IPS-NIHi7 (cell line): ENCODE measurements around the gene CCDC30.
"Not testable (repeated sequence)": the region's sequence is repeated elsewhere in the genome, so short reads cannot be mapped to it uniquely, and the experiment has no call there.

ENCODE experiments used
- DNase-seq: peaks from one replicate; pipeline ENCODE4 v3.0.0; 2012; ENCODE audit warnings: mixed read lengths; ENCODE audit errors: extremely low spot score

CCDC30 gene

DNA sequence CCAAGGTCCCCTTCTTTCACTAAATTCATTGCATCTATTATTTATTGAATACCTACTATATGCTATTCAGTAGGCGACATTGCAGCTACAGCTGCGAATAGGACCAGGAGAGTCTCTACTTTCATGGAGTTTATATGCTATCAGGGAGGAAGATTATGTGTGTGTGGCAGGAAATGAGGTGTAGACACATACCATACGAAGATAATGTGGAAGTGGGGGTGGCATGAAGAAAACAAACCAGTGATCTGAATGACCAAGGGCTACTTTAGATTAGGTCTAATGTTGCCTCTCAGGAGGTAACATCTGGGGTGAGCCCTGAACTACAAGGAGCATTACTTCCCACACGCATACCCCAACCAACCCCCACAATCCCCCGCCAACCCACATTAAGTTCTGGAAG is 194.1 kb downstream of the CCDC30 start:
- DNase-seq: no peak

DNA sequence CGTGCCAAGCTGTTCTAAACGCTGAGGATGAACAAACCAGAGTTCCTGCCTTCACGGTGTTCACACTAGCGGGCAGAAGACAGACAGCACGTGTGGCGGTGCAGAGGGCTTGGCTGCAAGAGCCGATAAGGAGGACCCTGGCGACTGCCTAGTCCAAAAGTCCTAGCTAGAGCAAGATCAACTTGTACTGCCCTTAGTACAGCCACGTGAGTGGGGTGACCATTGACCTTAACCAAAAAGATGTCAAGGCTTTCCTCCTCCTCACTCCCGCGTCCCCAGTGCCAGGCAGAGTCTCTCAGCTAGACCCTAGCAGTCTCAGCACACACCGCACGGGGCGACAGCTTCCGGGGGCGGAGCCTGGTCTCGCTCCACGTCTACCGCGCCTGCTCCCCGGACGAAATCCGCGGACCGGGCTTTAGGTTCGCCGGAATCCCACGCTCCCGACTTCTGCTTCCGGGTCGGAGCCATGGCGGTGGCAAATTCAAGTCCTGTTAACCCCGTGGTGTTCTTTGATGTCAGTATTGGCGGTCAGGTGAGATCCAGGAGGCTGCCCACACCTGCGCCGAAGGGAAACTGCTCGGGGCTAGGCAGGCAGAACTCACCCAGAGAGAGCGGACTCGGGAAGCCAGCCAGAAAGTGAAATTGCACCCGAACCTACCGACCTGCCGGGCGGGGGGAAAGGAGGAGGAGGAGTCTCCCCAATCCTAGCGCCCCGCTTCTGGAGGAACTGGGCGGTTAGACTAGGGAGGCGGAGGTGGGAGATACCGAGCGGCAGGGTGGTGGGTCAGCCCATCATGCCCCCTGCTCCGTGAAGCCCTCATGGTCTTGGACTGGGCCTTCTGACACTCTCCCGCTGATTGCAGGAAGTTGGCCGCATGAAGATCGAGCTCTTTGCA is 195.1 kb downstream of the CCDC30 start, which contains the start of gene PPIH:
Gene PPIH (plus strand): TSS at position 443 of the 896 bp plus-strand sequence. CDS start 24 bp downstream, at position 467.
- peak; percentile 98 for DNase-seq

DNA sequence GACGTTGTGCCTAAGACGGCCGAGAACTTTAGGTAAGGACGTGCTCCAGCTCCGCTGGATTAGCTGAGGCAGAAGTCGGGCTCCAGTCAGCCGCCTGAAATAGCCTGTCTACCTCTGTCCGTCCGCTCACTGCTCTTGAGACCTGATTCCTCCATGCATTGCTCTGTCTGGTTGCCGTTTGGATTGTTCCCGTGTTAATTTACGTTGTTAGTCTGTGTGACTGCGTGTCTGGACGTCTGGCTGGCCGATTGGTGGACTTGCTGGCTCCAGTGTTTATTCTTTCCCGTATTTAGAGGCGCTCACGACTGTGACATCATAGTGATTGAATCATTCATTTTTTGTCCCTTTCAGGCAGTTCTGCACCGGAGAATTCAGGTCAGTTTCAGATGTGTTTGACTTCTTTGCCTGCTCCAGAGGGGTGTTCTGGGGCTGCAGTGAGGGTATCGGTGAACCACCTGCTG is 195.8 kb downstream of the CCDC30 start:
- DNase-seq: no peak

DNA sequence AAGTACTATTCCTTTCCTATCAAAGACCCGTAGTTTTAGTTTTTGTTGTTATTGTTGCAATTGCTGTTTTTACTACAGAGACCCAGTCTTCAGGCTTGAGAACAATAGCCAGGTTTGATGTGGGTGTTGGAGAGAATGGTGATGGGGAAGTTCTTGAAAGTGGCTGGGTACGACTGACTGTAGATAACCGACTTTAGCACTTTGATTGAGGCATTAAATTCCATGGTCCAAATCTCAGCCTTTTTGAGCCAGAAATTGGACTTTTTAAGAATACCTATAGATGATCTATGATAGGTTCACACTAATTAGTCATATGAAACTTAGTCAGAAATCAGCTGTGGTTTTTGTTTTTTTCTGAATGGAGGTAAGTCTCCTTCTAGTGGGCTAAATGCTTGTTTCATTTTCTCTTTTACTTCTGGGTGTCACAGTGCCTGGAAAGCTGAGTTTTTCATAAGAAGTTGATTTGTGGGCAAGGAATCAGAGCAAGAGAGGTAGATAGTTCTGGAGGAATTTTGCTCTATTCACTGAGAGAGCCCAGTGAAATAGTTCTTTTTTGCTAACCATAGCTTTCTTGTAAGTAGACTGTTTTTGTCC is 197.9 kb downstream of the CCDC30 start:
- no peak for DNase-seq

DNA sequence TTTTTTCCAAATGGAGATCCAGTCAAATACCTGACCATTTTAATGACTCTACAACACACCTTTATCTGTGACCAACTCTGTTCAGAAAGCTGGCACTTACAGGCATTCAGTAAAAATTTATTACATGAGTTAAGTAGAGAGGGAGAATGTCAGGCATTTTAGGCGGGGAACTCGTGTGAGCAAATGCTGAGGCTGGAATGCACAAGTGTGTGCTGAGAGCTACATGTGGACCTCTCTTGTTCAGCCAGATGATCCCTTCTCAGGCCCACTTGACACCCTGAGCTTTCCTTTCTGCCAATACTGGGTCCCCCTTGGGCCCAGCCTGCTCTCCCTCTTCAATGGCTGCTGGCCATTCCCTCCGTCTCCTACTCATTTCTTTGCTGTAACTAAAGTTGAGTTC is 206.8 kb downstream of the CCDC30 start:
- DNase-seq: no peak

DNA sequence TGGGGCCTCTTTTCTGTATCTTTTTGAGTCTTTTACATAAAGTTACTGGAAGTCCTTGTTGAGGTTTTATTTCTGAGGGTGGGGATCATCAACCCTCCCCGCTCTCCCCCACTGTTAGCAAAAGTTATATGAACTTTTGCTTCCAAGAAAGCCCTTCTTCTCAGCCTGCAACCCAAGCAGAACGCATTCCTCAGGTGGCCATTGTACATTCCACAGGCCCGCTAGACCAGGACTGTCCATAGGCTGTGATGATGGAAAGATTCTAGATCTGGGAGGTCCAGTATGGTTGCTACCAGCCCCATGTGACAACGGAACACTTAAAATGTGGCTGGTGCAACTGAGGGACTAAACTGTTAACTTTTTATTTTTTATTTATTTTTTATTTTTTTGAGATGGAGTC is 207.3 kb downstream of the CCDC30 start:
- DNase-seq: no peak

DNA sequence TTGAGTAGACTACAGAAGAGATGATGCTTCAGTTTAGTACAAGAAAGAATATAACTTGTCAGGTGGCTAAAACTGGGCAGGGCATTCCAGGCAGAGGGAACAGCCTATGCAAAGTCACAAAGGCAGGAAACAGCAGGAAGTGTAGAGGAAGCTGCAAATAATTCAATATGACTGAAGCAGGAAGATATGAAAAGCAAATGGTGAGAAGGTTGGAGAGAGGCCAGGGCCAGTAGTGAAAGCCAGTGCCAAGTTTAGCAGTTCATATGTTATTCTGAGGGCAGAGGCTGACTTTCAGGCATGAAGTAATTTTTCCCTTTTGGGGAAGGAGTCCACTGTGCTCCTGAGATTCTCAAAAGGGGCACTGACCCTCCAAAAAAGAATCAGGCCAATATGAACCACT is 211.1 kb downstream of the CCDC30 start:
- DNase-seq: no peak

DNA sequence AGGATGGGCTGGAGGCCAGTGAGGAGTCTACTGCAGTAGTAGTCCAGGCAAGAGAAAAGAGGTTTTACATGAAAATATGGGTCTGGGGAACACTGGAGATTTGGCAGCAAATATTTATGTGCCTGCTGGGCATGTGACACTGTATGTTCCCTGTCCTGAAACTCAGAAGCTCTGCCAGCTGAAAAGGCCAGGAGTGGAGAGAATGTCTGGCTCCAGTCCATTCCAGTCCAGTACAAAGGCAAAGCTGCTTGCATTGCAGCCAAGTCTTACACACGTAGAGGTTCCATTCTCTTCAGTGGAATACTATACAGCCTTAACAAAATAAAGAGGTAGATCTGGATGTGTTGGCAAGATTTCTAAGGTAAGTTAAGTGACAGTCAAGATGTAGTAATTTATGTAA is 211.6 kb downstream of the CCDC30 start:
- no peak for DNase-seq

DNA sequence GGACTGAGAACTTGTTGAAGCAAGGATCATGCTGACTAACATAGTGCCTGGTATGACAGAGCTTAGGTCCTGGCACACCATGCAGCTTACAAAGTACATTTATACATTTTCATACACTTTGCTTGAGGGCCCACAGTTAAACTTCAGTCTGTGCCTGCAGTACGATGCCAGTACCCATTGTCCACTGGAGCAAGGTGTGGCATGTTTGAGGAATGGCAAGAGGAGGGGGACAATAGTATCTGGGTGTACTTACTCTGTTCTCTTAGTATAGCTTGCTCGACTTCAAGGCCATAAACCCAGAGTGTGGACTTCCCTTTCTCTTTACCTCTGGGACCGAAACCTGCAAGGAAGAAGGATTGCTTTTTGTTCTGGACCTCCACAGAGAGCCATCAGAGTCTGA is 212.4 kb downstream of the CCDC30 start:
- DNase-seq: no peak

DNA sequence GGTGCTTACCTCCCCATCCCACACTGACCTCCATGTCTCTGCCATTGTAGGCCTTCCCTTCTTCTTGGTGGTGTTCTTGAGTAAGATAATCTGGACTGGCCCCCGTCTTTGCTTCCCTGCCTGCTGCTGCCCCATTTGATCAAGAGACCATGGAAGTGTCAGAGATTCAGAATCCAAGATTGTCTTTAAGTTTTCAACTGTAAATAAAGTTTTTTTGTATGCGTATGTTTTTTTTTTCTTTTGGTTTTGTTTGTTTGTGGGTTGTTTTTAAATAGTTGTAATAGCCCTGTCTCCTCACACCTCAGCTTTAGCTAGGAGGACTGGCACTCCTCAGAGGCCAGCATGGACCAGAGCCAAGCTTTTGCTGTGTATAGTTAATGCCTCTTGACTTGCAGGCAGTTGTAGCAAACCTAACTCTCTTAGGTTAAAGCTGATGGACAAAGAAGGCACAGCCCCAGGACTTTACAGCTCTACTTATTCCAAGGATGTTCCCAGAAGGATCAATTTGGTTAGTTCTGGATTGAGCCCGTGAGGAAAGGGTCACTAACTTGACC is 213.5 kb downstream of the CCDC30 start:
- no peak for DNase-seq

DNA sequence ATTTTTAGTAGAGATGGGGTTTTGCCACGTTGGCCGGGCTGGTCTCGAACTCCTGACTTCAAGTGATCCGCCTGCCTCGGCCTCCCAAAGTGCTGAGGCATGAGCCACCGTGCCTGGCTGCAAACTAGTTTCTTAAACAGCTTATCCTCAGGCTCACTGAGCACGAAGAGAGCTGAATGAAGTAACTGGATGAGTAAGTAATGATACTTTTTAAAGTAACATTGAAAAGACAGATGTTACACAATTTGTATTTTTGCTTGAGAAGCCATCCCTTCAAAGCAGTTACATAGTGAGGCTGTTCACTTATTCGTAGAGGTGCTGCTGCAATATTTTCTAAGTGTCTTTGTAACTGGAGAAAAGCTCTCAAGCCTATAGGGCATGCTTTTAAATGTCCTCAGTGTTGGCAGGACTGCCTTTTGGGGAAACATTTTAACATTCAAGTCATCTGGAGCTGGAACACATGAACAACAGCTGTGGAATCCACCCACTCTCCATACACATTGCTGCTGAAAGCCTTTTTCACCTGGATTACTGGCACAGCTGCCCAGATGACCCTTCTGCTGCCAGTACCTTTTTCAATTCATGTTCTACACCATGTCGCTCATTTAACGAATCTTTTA is 216.4 kb downstream of the CCDC30 start:
- DNase-seq: no peak

DNA sequence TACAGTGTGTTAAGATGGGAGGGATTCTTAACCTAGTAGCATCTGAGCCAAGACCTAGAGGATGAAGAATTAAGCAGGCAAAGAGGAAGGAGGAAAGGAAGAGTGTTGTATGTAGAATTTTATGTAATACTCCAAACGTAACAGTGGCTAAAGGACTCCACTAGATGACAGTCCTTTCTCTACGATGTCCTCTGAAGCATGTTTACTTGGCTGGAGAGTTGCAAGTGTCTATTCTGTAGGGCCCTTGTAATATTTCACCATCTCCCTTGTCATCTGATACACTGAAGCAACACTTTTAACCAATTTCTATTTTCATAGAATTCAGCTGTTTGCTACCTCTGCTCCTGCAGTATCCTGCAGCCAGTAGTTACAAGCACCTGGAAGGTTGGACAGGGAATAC is 217.0 kb downstream of the CCDC30 start:
- no peak for DNase-seq

DNA sequence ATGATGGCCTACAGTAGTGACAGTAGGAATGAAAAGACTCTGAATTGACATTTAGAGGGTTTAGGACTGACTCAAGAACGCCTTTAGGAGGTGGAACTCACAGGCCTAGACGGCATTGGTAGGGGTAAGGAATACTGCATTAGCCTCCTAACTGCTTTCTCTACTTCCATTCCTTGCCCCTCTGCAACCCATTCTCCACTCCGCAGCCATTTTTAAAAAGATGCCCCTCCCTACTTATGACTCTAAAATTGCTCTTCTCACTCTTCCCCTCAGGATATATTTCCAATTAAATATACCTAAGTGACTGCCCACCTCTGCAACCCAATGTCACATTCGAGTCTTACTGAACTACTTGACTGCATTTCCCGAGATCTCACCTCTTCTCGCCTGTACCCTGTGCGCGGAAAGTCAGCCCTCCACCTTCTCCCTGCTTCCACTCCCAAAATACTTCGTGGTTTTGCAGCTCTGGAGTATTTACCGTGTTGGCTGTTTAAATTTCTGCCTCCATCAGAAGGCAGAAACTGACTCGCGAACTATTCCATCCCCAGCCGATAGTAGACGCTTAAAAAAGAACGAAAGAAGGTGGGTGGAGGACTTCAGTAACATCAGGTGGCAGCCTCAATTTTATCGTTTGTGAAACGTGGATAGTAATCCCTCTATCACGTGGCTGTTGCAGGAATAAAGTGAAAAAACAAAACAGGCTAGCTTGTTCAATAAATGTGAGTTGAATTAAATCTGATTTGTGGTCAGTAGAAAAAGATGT is 218.0 kb downstream of the CCDC30 start:
- DNase-seq: no peak

DNA sequence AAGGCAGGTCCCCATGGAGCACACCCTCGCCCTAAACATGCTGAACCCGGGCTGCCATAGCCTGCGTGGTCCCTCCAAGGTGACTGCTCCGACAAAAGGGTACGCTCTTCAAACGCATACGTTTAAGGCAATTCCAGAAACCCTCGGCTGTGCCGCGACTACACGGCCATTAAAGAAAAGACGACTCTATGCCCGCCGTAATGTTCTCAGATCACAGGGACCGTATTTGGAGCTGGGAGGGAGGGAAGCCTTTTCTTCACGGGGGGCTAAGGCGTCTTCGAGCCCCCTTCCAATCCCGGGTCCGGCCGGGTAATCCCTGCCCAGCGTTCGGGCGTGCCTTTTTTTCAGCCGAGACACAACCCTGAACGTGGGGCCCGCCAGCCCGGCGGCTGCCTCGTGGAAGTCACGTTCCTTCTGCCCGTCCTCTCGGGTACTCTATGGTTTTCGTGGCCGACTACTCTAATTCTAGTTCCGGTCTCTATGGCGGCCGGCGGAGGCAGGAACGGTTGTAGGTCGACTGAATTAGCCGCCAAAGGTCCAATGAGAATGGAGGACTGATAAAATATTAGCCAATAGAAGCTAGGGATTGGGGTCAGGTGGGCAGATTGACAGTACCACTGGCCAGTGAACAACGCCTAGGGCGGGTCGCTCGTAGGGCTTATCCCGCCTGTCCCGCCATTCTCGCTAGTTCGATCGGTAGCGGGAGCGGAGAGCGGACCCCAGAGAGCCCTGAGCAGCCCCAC is 218.8 kb downstream of the CCDC30 start, which contains the start of gene YBX1:
Gene YBX1 (plus strand): TSS at position 678 of the 743 bp plus-strand sequence. CDS start 148 bp downstream, outside the sequence.
- peak; percentile 99 for DNase-seq

DNA sequence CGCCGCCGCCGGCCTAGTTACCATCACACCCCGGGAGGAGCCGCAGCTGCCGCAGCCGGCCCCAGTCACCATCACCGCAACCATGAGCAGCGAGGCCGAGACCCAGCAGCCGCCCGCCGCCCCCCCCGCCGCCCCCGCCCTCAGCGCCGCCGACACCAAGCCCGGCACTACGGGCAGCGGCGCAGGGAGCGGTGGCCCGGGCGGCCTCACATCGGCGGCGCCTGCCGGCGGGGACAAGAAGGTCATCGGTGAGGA is 219.3 kb downstream of the CCDC30 start:
- not testable (repeated sequence) for DNase-seq

DNA sequence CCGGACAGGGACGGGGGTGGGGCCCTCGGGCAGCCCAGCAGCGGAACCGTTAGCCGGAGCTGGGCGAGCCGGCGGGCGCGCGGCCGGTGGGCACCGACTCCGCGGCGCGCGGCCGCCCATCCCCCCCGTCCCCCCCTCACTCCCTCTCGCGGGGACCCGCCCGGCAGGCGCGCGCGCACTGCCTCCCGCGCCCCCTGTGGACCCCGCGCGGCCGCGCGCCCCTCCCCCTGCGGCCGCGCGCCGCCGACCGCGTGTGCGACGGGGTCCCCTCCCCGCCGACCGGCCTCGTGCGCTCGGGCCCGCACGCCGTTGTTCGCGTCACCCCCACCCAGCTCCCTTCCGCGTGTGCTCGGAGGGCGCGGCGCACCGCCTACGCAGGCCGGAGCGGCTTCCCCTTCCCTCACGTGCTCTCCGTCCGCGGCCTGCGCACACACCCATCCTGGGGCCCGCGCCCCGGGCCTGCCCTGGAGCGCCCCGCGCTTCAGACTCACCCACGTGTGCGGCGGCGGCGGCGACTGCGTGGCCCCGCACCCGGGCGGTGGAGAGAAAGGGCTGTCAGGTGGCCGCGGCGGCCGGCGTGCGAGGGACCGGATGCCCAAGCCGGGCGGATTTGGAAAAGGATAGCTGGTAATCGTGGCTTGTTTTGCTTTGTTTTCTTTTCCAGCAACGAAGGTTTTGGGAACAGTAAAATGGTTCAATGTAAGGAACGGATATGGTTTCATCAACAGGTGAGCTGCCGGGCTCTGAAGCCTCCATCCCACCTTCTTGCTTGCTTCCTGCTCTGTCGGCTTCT is 219.8 kb downstream of the CCDC30 start:
- DNase-seq: peak; percentile 69

DNA sequence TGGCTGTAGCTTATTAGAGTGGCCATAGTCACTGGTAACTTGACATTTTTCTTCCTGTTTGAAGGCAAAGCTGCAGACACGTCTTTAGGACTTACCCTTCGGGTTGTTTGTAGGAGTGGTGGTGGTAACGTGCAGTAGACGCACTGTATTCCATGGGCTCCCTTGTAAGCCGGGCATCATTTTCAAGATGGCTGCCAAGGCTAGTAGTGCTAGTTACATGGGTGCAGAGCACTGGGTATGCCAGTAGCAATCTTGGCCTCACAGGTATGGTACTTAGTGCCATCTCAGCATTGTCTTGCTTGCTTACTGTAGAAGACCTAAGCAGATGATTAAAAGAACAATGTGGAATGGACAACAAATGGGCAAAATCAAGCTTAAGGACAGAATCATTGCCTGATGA is 221.1 kb downstream of the CCDC30 start:
- DNase-seq: peak; percentile 15

DNA sequence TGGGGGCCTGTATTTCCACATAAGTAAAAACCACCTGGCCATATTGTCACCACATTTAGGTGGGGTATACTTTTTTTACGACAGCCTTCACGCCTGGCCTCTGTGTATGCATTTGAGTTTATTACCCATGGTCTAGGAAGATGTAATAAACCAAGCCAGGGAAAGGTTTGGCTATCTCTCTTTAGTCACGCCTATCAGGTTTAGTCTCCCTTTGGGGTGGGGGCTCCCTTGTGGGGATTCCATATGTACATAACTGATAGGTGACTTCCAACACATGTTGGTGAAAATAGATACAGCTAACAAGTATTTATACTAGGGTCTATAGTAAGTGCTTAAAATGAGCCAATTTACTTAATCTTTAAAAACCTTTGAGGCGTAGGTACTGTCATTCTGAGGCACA is 223.3 kb downstream of the CCDC30 start:
- no peak for DNase-seq

DNA sequence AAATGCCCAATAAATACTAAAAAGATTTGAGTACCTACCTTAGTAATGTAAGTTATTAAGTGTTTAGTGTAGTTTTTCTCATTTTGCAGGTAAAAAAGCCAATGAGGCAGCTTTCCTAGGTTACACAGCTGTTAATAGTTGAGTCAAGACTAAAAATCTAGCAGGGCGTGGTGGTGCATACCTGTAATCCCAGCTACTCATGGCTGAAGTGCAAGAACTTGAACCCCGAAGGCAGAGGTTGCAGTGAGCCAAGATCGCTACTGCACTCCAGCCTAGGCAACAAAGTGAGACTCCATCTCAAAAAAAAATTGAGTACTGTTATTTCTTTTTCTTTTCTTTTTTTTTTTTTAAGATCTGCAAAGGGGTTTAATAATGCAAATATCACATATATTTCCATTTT is 226.8 kb downstream of the CCDC30 start:
- no peak for DNase-seq

DNA sequence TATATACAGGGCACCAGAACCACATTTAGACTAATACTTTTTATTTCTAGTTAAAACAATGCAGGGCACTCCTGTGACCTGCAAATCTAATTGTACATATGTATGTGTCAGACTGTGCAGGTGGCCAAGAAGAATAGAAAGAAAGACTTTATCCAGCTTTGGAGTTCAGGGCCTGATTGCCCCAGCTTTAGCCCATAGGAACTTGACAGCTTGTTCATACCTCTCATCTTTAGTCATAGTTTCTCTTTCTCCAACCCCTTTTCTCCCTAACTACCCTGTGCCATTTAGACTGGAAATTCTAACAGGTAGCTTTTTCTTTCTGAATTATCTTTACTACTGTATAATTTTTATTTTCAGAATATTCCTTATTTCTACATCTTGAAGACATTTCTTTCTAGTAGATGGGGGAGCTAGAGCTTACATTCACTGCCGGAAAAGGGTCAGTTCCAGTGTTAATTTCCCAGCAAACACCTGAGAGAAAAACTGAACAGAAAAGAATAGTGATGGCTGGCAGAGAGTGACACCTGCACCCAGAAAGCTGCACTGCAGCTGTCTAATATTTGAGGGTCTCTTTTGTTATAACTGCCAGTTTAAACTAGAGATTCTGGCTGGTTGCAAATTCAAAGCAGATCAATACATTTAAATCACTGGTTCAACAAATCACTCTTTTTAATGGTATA is 227.5 kb downstream of the CCDC30 start:
- no peak for DNase-seq
